Stimulated activated CD4-positive, alpha-beta T cell treated with anti-CD3 and anti-CD28 coated beads, Interleukin-2, amount 100 ng/mL, for 4 hours (primary cell): Measurements from ENCODE around the gene TIMP2.
"Not testable (repeated sequence)": the region's sequence is repeated elsewhere in the genome, so short reads cannot be mapped to it uniquely, and the experiment has no call there.

Source experiments
- DNase-seq: peaks from one replicate; pipeline ENCODE4 v3.0.0-alpha.2; 2020; ENCODE audit warnings: low read depth

TIMP2 gene

DNA sequence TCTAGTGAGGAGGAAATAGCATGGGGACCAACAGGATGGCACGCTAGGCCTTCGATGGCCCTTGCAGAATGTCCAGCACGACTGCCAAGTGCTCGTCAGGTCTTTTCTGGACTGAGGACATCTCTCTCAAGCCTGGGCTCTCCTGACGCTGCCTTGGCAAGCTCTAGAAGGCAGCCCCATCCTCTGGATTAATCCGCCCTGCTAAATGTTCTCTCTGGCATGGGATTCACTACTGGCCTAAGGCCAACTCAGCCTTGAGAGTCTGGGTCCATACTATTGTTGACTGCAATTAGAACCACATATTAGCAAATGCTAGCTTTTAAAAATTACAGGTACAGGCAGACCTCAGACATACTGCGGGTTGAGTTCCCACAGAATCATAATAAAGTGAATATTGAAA is 19.6 kb downstream of the TIMP2 start:
- no peak for DNase-seq

DNA sequence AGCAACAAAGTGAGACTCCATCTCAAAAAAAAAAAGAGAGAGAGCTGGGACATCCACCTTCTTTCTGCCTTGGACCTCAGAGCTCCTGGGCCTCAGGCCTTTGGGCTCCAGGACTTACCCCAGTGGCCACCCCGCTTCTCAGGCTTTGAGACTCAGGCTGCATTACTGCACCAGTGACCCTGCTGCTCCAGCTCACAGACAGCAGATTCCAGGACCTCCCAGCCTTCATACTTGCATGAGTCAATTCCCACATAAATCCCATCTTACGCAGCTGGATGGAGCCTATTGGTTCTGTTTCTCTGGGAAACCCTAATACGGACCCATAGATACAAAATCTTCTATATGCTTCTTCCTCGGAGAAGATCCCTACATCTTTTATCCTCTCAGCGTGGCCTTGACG is 20.1 kb downstream of the TIMP2 start:
- DNase-seq, result no peak

- DNase-seq, result no peak
Observed at GRCh38 chr17:78904371-78904770, 20.8 kb downstream of the TIMP2 start.

DNA sequence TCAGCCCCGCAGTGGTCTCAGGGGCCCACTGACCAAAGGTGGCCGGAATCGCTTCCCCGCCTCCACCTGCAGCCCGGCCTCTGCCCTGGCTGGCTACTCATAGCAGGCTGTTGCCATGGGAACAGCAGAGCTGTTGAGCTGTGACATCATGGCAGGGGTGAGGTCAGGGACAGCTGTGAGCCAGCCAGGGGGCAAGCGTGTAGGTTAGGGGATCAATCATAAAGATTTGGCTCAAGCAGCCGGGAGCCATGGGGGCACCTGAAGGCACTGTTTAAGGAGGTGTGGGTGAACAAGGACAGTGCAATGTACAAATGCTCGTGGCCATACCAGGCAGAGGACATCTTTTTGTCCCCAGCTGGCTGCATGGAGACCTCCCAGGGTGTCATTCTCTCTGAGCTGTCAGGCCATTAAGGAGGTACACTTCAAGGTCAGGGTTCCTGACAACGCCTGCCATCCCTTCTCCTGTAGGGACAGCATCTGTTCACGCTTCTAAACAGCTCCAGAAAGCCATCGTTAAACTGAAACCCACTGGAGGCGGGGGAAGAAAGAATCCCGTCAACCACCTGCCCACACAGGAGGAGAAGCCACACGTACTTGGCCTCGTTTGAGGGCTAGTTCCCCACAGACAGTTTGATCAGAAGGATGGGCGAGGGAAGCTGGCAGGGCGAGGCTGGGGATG is 21.9 kb downstream of the TIMP2 start, which contains the start of gene CEP295NL:
Gene CEP295NL (minus strand): TSS at position 101 of the 679 bp plus-strand sequence. CDS start 1,373 bp downstream, outside the sequence.
- no peak for DNase-seq

DNA sequence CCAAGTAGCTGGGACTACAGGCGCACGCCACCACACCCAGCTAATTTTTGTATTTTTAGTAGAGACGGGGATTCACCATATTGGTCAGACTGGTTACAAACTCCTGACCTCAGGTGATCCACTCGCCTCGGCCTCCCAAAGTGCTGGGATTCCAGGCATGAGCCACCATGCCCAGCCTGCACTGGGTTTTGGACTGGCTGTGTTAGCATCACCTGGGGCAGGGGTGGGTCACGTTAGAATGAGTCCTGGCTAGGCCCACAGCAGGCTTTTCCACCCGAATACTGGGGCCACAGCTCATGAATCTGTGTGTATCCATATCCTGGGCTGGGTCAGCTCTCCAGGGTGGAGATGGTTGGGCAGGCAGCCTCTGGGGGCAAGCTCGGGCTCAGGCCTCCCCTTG is 23.0 kb downstream of the TIMP2 start:
- not testable (repeated sequence) for DNase-seq

GRCh38 chr17:78901806-78902205 is 23.4 kb downstream of the TIMP2 start:
- no peak for DNase-seq

DNA sequence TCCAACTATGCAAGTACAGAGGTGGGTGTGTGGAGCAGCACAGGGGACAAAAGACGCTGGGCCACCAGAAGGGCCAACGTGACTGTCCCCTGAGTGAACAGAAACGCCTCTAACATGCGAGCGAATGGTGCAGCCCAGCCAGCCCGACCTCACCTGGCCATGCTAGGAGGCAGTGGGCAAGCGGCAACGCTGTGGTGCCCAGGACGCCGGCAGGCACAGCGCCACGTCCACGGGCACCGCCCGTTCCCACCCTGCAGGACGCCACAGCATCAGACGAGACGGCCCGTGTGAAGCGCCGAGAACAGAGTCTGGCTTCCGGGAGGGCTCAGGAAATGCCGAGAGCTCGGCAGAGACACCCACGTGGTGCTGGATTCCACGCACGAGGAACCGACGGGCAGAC is 24.4 kb downstream of the TIMP2 start:
- DNase-seq, result no peak

- no peak for DNase-seq
Observed at GRCh38 chr17:78899361-78900260, 25.6 kb downstream of the TIMP2 start.

- no peak for DNase-seq
Observed at GRCh38 chr17:78898947-78899346, 26.2 kb downstream of the TIMP2 start.

- no peak for DNase-seq
Observed at GRCh38 chr17:78898075-78898836, 26.9 kb downstream of the TIMP2 start.

DNA sequence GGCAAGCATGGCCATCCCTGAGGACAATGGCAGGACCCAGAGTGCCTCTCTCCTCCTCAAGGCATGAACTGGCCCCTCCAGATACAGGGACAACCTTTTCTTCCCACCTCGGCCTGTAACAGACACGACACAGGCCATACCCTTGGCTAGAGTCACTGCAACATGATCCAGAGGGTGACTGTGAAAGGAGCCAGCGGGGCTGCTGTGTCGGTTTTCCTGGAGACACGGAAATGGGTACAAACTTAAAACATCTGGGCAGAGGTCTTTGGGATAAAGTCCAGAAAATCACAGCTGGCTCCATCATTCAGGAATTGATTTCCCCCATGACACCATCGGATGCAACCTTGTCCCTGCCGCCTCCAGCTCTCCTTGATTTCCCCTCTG is 27.5 kb downstream of the TIMP2 start:
- no peak for DNase-seq

DNA sequence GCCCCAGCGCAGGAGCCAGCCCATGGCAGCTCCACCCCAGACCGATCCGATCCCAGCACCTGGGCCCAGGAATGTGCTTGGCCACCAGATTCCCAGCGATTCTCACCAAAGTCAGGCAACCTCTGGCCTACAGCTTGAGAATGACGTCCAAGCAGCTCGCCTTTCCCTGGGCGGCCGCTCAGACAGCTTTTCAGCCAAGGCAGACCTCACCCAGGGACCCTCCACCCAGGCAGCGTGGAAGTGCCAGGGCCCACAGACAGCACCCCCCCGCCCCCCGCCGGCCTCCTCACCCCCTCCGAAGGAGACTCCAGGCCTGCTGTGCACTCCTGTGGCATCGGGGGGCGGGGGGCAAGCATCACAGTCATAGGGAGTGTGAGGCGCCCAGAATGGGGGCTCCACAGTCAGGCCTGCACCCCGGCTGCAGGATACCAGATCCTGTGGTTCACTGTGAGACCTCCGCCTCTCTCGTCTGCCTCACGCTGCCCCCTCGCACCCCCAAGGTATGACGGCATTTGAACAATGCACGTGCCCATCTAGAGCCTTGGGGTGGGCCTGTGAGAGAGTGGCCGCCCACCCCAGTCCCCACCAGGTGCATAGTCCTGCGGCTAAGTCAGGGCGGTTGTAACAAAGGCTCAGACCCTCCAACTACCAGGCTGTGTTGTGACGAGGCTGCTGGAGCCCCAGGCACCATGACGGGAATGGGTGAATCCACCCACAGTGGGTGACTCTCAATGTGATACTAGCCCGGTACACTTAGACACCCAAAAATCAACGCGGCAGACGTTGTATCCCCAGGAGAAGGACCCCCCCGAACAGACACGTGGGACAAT is 28.1 kb downstream of the TIMP2 start:
- DNase-seq, result no peak

DNA sequence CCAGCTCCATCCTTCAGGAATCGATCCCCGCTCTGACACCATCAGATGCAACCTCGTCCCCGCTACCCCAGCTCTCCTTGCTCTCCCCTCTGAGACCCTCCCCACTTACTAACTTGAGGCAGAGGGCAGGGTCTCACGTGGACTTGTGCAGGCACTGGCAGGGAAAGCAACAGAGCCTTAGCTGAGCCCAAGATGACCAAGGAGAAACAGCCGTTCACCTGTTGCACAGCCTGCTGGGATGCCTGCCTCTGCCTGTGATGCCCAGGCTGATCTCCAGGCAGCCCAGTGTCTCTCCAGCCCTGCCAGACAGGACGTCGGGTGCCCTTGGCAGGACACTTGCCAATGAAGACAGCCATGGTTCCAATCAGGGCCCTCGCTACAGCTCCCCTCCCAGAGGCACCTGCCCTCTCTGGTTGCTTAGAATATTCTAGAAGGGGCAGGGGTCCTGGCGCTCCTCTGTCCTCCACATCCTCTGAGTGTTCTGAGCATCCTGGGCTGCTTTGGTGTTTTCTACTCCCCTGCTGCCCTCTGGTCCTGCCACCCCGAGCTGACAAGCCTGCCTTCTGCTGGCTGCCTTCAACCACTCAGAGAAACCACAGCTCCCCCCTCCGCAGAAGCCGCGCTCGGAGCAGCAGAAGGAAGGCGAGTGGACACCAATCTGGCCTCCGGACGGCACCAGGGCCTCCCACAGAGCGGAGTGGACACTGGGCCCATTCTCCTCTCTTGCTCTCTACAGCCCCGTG is 28.9 kb downstream of the TIMP2 start:
- DNase-seq, result no peak

DNA sequence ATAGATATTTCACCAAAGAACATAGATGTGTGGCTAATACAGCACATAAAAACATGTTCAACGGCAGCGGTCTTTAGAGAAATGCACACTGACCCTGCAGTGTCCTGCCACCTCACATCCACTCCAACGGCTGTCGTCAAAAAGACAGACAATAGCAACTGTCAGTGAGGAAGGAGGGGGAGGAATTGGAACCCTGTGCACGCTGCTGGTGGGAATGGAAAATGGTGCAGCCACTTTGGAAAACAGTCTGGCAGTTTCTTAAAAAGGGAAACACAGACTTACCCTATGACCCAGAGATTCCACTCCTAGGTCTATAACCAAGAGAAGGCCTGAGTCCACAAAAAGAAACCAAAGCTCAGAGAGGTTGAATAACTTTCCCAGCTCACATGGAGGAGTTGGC is 29.9 kb downstream of the TIMP2 start:
- no peak for DNase-seq

DNA sequence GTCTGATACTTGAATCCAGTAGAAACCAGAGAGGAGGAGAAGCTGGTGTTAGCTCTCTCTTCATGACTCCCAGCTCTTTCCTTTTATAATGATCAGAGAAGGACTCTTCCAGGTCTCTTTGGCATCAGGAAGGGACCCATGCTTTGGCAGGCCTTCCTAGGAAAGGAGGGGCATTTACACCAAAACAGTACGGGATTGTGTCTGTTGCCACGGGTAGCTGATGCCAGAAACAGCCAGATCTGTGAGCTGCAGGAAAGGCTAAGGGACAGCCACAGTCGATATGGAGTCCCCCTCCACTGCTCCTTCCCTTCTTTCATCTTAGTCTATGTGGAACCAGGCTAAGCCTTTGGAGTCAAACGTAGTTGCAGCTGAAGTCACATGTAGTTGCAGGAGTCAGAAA is 31.5 kb downstream of the TIMP2 start:
- no peak for DNase-seq

GRCh38 chr17:78892936-78893379 is 32.2 kb downstream of the TIMP2 start:
- DNase-seq, result no peak

GRCh38 chr17:78892520-78892919 is 32.7 kb downstream of the TIMP2 start:
- DNase-seq, result no peak

DNA sequence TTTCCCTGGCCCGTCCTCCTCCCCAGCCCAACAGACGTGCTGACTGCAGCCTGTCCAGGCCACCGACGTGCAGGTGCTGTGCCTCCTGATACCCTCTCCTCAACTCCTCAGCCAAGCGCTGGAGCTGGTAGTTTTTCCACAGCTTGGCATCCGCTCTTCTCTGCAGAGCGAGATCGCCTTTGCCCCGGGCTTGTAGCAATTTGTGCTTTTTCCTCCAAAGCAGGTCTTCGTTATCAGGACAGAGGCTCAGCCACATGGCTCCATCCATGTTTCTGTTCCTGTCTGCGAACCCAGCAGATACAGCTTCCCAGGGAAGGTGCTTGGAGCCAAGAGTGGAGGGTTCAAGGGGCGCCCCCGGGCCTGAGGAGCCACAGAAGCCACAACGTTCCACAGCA is 33.1 kb downstream of the TIMP2 start:
- no peak for DNase-seq

DNA sequence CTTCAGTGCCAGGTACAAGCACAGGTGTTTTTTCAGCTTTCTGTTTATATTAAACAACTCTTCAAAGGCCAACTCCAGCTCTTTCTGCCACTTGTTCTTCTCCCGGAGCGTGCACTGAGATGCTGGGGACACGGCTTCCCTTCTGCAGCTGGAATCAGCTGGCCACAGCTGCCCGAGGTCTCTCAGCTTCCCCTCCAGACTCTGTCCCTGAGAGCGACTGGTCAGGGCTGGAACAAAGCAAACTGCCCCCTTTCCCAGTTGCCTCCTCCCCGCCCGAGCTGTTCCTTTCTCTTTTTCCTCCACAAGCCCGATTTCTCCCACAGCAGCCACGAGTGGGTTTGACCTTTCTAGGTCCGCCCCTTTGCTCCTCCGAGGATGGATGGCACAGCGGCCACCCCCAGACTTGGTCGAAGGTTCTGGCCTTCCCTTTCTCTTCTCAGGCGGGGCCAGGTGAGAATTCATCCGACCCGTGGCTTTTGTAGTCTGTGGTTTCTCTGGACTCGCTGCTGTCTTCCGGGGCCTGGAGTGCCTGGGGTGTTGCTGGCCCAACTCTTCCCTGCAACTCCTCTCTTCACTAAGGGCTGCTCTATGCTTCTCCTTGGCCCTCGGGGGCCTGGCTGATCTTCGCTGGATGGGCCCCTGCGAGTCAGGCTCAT is 33.7 kb downstream of the TIMP2 start:
- DNase-seq, result no peak

DNA sequence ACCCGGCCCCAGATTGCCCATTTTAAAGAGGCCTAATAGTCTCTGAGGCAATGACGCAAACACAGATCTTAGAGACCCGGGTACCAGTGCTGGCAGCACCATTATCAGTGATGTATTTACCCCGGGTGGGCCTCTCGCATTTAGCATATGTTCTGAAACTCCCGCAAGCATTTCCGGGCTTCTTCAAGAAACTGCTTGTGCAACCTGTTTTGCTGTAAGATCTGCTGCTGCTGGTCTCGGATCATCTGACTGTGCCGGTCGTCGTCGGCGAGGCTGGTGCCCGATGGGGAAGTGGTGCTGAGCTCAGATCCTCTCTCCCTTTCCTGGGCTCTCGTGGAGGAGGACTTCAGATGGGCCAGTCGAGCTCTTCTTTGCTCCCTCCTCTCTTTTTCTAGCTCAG is 34.7 kb downstream of the TIMP2 start:
- peak; percentile 10 for DNase-seq
